ENCODE measurements around the gene TNS2.

DNA sequence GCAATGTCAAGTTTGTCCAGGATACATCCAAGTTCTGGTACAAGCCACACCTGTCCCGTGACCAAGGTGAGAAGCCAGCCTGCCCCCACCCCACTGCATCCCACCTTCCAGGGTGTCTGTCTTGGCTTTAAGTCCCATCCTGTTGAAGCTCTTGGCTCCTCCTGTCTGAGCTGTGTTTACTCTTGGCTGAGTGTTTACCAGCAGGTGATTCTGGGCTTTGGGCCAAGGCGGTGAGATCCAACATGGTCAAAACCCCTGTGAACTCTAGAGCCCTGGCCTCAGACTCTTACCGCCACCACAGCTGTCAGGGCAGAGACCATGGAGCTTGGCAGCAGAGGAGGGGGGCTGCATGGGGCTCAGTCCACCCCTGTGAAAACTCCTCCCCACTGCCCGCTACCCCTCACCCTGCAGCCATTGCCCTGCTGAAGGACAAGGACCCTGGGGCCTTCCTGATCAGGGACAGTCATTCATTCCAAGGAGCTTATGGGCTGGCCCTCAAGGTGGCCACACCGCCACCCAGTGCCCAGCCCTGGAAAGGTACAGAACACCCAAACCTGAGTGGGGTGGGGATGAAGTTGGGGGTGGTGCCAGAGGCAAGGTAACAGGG is 11.6 kb downstream of the TNS2 start:
- TF ChIP-seq CTCF (IDR thresholded peaks at IDR 0.05; ENCODE audit: insufficient read depth, low read depth, low read length) (no peak), EZH2 (IDR thresholded peaks at IDR 0.05; ENCODE audit: insufficient read depth, low read length) (no peak)

Data from astrocyte (in vitro differentiated cells and primary cell).